GM12892 (cell line): Measurements from ENCODE around the gene CD8B.
"Not testable (repeated sequence)": the region's sequence is repeated elsewhere in the genome, so short reads cannot be mapped to it uniquely, and the experiment has no call there.

Source experiments
- POLR2A ChIP-seq: IDR thresholded peaks from 2 replicates; pipeline ENCODE4 v1.6.1; 2011; ENCODE audit warnings: low read depth, low read length, control low read depth
- POLR2AphosphoS5 ChIP-seq: IDR thresholded peaks from 2 replicates; pipeline ENCODE4 v1.6.1; 2011; ENCODE audit warnings: low read depth, low read length, control low read depth
- TAF1 ChIP-seq: IDR thresholded peaks from 2 replicates; pipeline ENCODE4 v1.6.1; 2011; ENCODE audit warnings: low read depth, mild to moderate bottlenecking, control low read depth, low read length, borderline replicate concordance

- not testable (repeated sequence) for TF ChIP-seq POLR2AphosphoS5, POLR2A, TAF1
Observed at GRCh38 chr2:86842607-86843234, 19.0 kb downstream of the CD8B start.
